HG02642 (cell line): ENCODE measurements around the gene HPCAL1.
A peak's percentile ranks its signal among the peaks of the same experiment; 100 is the strongest.

Experiments
- ATAC-seq: cut with Tn5 transposase; IDR thresholded peaks from one replicate; pipeline ENCODE4 v1.9.1; 2021; ENCODE audit warnings: mild to moderate bottlenecking; ENCODE audit not compliant: unreplicated experiment, poor library complexity

HPCAL1 gene

GRCh38 chr2:10399358-10399757, 96.7 kb downstream of the HPCAL1 start:
- no peak for ATAC-seq

GRCh38 chr2:10400002-10400401, 97.3 kb downstream of the HPCAL1 start:
- ATAC-seq, result no peak

GRCh38 chr2:10400568-10400977, 97.9 kb downstream of the HPCAL1 start:
- ATAC-seq, result no peak

- no peak for ATAC-seq
These were observed 98.6 kb downstream of the HPCAL1 start for GRCh38 chr2:10400978-10401951.

GRCh38 chr2:10402062-10402585, 99.4 kb downstream of the HPCAL1 start:
- ATAC-seq, result no peak

- no peak for ATAC-seq
These were observed 100.0 kb downstream of the HPCAL1 start for GRCh38 chr2:10402653-10403215.

- no peak for ATAC-seq
These were observed 101.8 kb downstream of the HPCAL1 start for GRCh38 chr2:10404324-10405143.

GRCh38 chr2:10405448-10405847, 102.7 kb downstream of the HPCAL1 start:
- no peak for ATAC-seq

GRCh38 chr2:10406016-10406415, 103.3 kb downstream of the HPCAL1 start:
- no peak for ATAC-seq

- ATAC-seq, result no peak
These were observed 103.9 kb downstream of the HPCAL1 start for GRCh38 chr2:10406491-10407188.

GRCh38 chr2:10407432-10407831, 104.7 kb downstream of the HPCAL1 start:
- ATAC-seq, result no peak

- peak; percentile 35 for ATAC-seq
These were observed 105.3 kb downstream of the HPCAL1 start for GRCh38 chr2:10407841-10408648.

- ATAC-seq, result peak; percentile 57
These were observed 106.2 kb downstream of the HPCAL1 start for GRCh38 chr2:10408649-10409579.

- peak; percentile 61 for ATAC-seq
These were observed 107.5 kb downstream of the HPCAL1 start for GRCh38 chr2:10410001-10410822.

GRCh38 chr2:10410823-10411437, 108.2 kb downstream of the HPCAL1 start:
- ATAC-seq, result no peak

- ATAC-seq, result no peak
These were observed 108.9 kb downstream of the HPCAL1 start for GRCh38 chr2:10411557-10411956.

GRCh38 chr2:10412380-10412779, 109.7 kb downstream of the HPCAL1 start:
- ATAC-seq, result peak; percentile 23
